BE2C (cell line): ENCODE measurements around the gene ACBD6.
"Not testable (repeated sequence)": the region's sequence is repeated elsewhere in the genome, so short reads cannot be mapped to it uniquely, and the experiment has no call there.

Experiments used
- DNase-seq: peaks from one replicate; pipeline ENCODE4 v3.0.0-alpha.2; 2020
- H3K27me3 ChIP-seq: fragments of 250-450 bp; sonication (Bioruptor Pico); 2 replicates; pipeline ENCODE4 v1.5.1; 2020; ENCODE audit warnings: mild to moderate bottlenecking
- H3K36me3 ChIP-seq: fragments of 250-450 bp; sonication (Bioruptor Pico); 2 replicates; pipeline ENCODE4 v1.5.1; 2020; ENCODE audit warnings: mild to moderate bottlenecking
- H3K4me1 ChIP-seq: fragments of 250-450 bp; sonication (Bioruptor Pico); 2 replicates; pipeline ENCODE4 v1.5.1; 2020
- H3K4me3 ChIP-seq: 2 replicates; pipeline ENCODE4 v1.5.1; 2011; ENCODE audit warnings: low read depth, low read length
- H3K9me3 ChIP-seq: fragments of 250-450 bp; sonication (Bioruptor Pico); 2 replicates; pipeline ENCODE4 v1.5.1; 2020
- TF ChIP-seq, protein P1 (sequence below): IDR thresholded peaks from 2 replicates; pipeline ENCODE4 v1.5.1; 2012; ENCODE audit warnings: mild to moderate bottlenecking, low read depth, low read length

Gene ACBD6

GRCh38 chr1:180468311-180468710, 34.1 kb downstream of the ACBD6 start:
- Histone ChIP-seq H3K36me3 (0 out of 2 replicates have a peak, but pooled peaks cover 3% of the 10 kb centered on the region), H3K4me3 (no peak overlapping the region), H3K4me1 (no peaks in the 10 kb centered on the region), H3K9me3 (no peaks in the 10 kb centered on the region), H3K27me3 (no peaks in the 10 kb centered on the region)
- TF ChIP-seq, protein P1, sequence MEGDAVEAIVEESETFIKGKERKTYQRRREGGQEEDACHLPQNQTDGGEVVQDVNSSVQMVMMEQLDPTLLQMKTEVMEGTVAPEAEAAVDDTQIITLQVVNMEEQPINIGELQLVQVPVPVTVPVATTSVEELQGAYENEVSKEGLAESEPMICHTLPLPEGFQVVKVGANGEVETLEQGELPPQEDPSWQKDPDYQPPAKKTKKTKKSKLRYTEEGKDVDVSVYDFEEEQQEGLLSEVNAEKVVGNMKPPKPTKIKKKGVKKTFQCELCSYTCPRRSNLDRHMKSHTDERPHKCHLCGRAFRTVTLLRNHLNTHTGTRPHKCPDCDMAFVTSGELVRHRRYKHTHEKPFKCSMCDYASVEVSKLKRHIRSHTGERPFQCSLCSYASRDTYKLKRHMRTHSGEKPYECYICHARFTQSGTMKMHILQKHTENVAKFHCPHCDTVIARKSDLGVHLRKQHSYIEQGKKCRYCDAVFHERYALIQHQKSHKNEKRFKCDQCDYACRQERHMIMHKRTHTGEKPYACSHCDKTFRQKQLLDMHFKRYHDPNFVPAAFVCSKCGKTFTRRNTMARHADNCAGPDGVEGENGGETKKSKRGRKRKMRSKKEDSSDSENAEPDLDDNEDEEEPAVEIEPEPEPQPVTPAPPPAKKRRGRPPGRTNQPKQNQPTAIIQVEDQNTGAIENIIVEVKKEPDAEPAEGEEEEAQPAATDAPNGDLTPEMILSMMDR = no peak
- no peak for DNase-seq

GRCh38 chr1:180462102-180462501, 40.3 kb downstream of the ACBD6 start:
- Histone ChIP-seq H3K9me3 (no peaks in the 10 kb centered on the region; the same call in 1 of the 2 replicates), H3K36me3 (no peaks in the 10 kb centered on the region; the same call in 1 of the 2 replicates), H3K27me3 (no peaks in the 10 kb centered on the region), H3K4me1 (no peaks in the 10 kb centered on the region), H3K4me3 (no peak overlapping the region)
- no peak for DNase-seq
- TF ChIP-seq, protein P1 = no peak

- H3K36me3 ChIP-seq, H3K4me3 ChIP-seq, H3K4me1 ChIP-seq, H3K9me3 ChIP-seq, DNase-seq, H3K27me3 ChIP-seq: not testable (repeated sequence)
These were observed 40.7 kb downstream of the ACBD6 start for GRCh38 chr1:180461682-180462081.

DNA sequence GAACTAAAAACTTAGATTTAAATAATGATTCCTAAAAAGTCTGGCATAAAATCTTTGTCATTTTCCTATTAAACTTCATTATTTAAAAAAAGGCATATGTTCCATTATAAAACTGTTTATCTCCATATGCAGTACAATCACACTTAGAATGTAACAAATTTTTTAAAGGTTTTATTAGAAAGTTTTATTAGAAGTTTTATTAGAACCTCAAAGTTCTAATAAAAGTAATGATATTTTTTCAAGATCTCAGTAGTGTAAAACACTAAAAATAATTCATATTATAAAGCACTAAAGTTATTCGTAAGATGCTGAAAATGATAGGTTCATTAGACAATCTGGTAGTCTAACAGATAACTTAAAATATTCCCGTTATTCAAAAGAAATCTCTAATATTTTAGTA, 43.6 kb downstream of the ACBD6 start:
- DNase-seq = no peak
- Histone ChIP-seq H3K27me3 (no peaks in the 10 kb centered on the region), H3K9me3 (no peaks in the 10 kb centered on the region; the same call in 1 of the 2 replicates), H3K36me3 (no peaks in the 10 kb centered on the region; the same call in 1 of the 2 replicates), H3K4me3 (no peak overlapping the region), H3K4me1 (no peaks in the 10 kb centered on the region)
- TF ChIP-seq, protein P1 = no peak

DNA sequence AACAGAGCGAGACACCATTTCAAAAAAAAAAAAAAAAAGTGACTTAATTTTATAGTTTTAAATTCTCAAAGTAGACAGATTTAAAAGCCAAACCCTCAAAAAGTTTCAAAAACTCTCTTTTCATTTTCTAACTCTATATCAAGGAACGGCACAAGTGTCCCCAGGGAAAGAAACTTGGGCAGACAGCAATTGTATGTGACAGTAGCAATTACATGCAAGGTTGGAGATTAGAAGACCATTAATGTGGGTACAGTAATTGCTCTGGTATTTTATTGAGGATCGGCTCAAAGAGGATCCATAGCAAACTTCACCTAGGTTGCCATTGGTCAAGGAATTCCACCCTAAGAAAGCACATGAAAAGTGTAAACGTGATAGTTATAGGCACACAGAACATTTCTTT, 46.2 kb downstream of the ACBD6 start:
- TF ChIP-seq, protein P1 = no peak
- Histone ChIP-seq H3K27me3 (no peaks in the 10 kb centered on the region), H3K4me1 (no peaks in the 10 kb centered on the region), H3K4me3 (no peak overlapping the region), H3K9me3 (no peaks in the 10 kb centered on the region), H3K36me3 (no peaks in the 10 kb centered on the region)
- DNase-seq = no peak

- Histone ChIP-seq H3K27me3 (no peaks in the 10 kb centered on the region), H3K36me3 (no peaks in the 10 kb centered on the region), H3K9me3 (no peaks in the 10 kb centered on the region), H3K4me3 (no peak overlapping the region), H3K4me1 (no peaks in the 10 kb centered on the region)
- DNase-seq = no peak
- TF ChIP-seq, protein P1 = no peak
These were observed 50.9 kb downstream of the ACBD6 start for GRCh38 chr1:180451504-180451903.

- Histone ChIP-seq H3K27me3 (no peaks in the 10 kb centered on the region), H3K4me1 (no peaks in the 10 kb centered on the region), H3K4me3 (no peak overlapping the region), H3K9me3 (no peaks in the 10 kb centered on the region), H3K36me3 (no peaks in the 10 kb centered on the region)
- DNase-seq = no peak
- TF ChIP-seq, protein P1 = no peak
These were observed 57.9 kb downstream of the ACBD6 start for GRCh38 chr1:180444522-180444921.
